Measurements from ENCODE around the gene RNF214. TPM values are rescaled to one million over a fixed set of nuclear protein-coding genes. Genes with fewer than 3 reads are reported as not detected.

The RNF214 gene
- total and polyA plus RNA-seq, 7 donors: 12.4 to 39.4 (median 31.0) TPM

DNA sequence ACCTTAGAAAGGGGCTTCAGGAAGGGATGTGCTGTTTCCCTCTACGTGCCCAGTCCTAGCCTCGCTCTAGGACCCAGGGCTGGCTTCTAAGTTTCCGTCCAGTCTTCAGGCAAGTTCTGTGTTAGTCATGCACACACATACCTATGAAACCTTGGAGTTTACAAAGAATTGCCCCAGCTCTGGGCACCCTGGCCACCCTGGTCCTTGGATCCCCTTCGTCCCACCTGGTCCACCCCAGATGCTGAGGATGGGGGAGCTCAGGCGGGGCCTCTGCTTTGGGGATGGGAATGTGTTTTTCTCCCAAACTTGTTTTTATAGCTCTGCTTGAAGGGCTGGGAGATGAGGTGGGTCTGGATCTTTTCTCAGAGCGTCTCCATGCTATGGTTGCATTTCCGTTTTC, 35.5 kb upstream of the RNF214 start:
- DNase-seq (peak in 1 of 2 donors; percentile 26), ATAC-seq (no peak)
- Histone ChIP-seq H3K27ac (no peak overlapping the region), H3K27me3 (ENCODE audit: insufficient read depth in 3 of 3, low read length in 2 of 3) (no peaks in the 10 kb centered on the region), H3K4me3 (no peak overlapping the region), H3K36me3 (ENCODE audit: insufficient read depth in 1 of 2, low read depth in 1 of 2) (peaks cover 0 to 38% of the 10 kb centered on the region in 2 donors), H3K4me1 (no peaks in the 10 kb centered on the region), H3K9me3 (no peaks in the 10 kb centered on the region)
- WGBS, 3 donors: 95 to 97% (median 96%) methylated on average over 7 of the region's 7 CpGs
- TF ChIP-seq, protein P1, sequence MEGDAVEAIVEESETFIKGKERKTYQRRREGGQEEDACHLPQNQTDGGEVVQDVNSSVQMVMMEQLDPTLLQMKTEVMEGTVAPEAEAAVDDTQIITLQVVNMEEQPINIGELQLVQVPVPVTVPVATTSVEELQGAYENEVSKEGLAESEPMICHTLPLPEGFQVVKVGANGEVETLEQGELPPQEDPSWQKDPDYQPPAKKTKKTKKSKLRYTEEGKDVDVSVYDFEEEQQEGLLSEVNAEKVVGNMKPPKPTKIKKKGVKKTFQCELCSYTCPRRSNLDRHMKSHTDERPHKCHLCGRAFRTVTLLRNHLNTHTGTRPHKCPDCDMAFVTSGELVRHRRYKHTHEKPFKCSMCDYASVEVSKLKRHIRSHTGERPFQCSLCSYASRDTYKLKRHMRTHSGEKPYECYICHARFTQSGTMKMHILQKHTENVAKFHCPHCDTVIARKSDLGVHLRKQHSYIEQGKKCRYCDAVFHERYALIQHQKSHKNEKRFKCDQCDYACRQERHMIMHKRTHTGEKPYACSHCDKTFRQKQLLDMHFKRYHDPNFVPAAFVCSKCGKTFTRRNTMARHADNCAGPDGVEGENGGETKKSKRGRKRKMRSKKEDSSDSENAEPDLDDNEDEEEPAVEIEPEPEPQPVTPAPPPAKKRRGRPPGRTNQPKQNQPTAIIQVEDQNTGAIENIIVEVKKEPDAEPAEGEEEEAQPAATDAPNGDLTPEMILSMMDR (IDR thresholded peaks at IDR 0.05): no peak
- intact Hi-C loops (cut with DNase I): no loop called here

DNA sequence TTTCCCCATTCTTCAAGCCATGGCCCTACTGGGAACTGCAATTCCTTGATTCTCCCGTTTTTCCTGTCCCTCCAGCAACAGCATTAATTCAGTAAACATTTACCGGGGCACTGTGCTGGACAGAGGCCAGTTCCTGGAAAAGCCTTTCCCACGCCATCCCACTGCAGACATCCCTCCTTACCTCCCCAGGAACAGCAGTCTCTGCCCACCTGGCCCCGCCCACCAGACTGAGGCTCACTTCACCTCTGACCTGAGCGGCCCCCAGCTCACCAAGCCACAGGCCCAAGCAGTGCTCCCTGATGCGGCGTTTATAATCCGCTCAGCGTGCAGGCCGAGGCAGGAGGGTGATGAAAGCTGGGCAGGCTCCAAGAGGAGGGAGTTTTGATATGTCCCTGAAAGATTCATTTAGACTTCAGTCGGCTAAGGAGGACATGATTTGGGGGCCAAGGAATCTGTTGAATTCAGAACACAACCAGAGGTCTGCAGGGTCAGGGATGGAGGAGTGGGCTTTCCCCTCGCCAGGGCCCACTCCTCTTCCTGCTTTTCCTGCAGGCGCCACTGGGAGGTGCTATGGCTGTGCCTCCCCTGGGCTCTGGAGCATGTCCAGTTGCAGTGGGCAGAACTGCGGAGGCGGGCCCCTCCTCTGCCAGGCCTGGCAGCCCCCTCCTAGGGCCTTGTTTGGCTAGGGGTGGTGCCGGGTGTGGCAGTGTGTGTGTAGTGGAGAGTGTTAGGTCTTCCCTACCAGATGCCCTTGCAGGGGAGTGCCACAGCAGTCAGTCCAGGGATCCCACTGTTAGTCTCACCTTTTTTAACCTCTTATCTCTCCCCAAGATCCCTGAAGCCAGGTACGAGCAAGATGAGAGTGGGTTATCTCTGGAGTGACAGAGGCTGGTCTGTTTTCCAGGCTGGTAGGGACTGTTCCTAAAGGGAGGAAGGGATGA, 34.7 kb upstream of the RNF214 start:
- no peaks in the 10 kb centered on the region for H3K9me3 ChIP-seq
- H3K27ac ChIP-seq: peak overlapping the region; percentile 56
- WGBS, 3 donors: 63 to 73% (median 70%) methylated on average over 16 to 17 of the region's 17 CpGs
- no peak for ATAC-seq
- TF ChIP-seq, protein P1 (IDR thresholded peaks at IDR 0.05): peak; percentile 21
- peaks cover 0 to 30% of the 10 kb centered on the region in 2 donors for H3K36me3 ChIP-seq (ENCODE audit: insufficient read depth in 1 of 2, low read depth in 1 of 2)
- no peaks in the 10 kb centered on the region for H3K4me1 ChIP-seq
- intact Hi-C loops (cut with DNase I): no loop called here
- H3K4me3 ChIP-seq: peak overlapping the region; percentile 58
- H3K27me3 ChIP-seq (ENCODE audit: insufficient read depth in 3 of 3, low read length in 2 of 3): no peaks in the 10 kb centered on the region
- DNase-seq: peak in 1 of 2 donors; percentile 48

DNA sequence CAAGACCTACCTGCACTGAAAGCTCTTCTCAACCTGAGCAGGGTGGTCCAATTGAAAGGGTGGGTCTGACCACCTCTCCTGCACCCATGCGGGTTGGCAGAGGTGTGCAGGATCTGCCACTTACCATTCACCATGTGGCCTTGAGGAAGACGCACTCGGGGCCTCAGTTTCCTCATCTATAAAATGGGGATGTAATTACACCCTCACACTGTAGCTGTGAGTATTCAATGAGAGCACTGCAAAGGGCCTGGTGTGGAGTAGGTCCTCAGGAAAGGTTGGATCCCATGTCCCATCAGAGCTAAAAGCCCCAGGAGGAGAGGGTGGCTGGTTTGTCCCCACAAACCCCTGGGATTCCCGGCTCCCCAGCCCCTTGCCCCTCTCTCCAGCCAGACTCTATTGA, 33.9 kb upstream of the RNF214 start:
- Histone ChIP-seq H3K27ac (peak overlapping the region; percentile 56), H3K36me3 (ENCODE audit: insufficient read depth in 1 of 2, low read depth in 1 of 2) (peaks cover 0 to 25% of the 10 kb centered on the region in 2 donors), H3K27me3 (ENCODE audit: insufficient read depth in 3 of 3, low read length in 2 of 3) (no peaks in the 10 kb centered on the region), H3K9me3 (no peaks in the 10 kb centered on the region), H3K4me3 (peak overlapping the region; percentile 58), H3K4me1 (no peaks in the 10 kb centered on the region)
- TF ChIP-seq, protein P1 (IDR thresholded peaks at IDR 0.05): no peak
- WGBS, 3 donors: 62 to 72% (median 69%) methylated on average over 4 of the region's 4 CpGs
- intact Hi-C loops (cut with DNase I): no loop called here
- no peak for ATAC-seq
- no peak for DNase-seq

- no peaks in the 10 kb centered on the region for H3K4me1 ChIP-seq
- no peaks in the 10 kb centered on the region for H3K27me3 ChIP-seq (ENCODE audit: insufficient read depth in 3 of 3, low read length in 2 of 3)
- peak within 1 kb of the TSS; percentile 56 for H3K27ac ChIP-seq
- H3K9me3 ChIP-seq: no peaks in the 10 kb centered on the region
- peak; percentile 18 to 47 (median 32) for ATAC-seq
- peaks cover 0 to 29% of the 10 kb centered on the region in 2 donors for H3K36me3 ChIP-seq (ENCODE audit: insufficient read depth in 1 of 2, low read depth in 1 of 2)
- H3K4me3 ChIP-seq: peak within 1 kb of the TSS; percentile 58
- DNase-seq: peak; percentile 71 to 85
- TF ChIP-seq, protein P1 (IDR thresholded peaks at IDR 0.05): no peak
- 29 to 38% (median 31%) methylated on average over 27 to 34 of the region's 34 CpGs for WGBS, 3 donors
- intact Hi-C loops (cut with DNase I): no loop called here
Observed at GRCh38 chr11:117199053-117199915, 33.2 kb upstream of the RNF214 start, which contains the start of gene TAGLN. Gene TAGLN, plus strand, starts transcription at chr11:117199370. Its CDS starts 3,644 bp downstream, at chr11:117203014.
